CD4-positive, alpha-beta T cell treated with Interleukin-1 beta for 1 hour (primary cell): ENCODE data around the gene ZNF181.
"Not testable (repeated sequence)": the region's sequence is repeated elsewhere in the genome, so short reads cannot be mapped to it uniquely, and the experiment has no call there.

Experiments
- DNase-seq, 2 donors: peaks; one replicate each; pipeline ENCODE4 v3.0.0-alpha.2; 2020 to 2022

The ZNF181 gene

GRCh38 chr19:34733746-34734536 lies at the start of gene ZNF181:
Gene ZNF181 (plus strand): TSS chr19:34734243. CDS start chr19:34735038, 795 bp downstream.
- DNase-seq: peak; percentile 78 to 81

GRCh38 chr19:34685266-34685665 lies 48.8 kb upstream of the ZNF181 start:
- DNase-seq: not testable (repeated sequence)

GRCh38 chr19:34686455-34686854 lies 47.6 kb upstream of the ZNF181 start:
- DNase-seq: no peak

GRCh38 chr19:34687348-34687747 lies 46.7 kb upstream of the ZNF181 start:
- no peak for DNase-seq

GRCh38 chr19:34688592-34688991 lies 45.5 kb upstream of the ZNF181 start:
- DNase-seq: no peak

GRCh38 chr19:34690372-34690771 lies 43.7 kb upstream of the ZNF181 start:
- DNase-seq: no peak

- no peak for DNase-seq
Observed at GRCh38 chr19:34692549-34692948, 41.5 kb upstream of the ZNF181 start.

- no peak for DNase-seq
Observed at GRCh38 chr19:34707661-34708060, 26.4 kb upstream of the ZNF181 start.

GRCh38 chr19:34711890-34712289 lies 22.2 kb upstream of the ZNF181 start:
- no peak for DNase-seq

- peak; percentile 57 to 78 for DNase-seq
Observed at GRCh38 chr19:34712395-34713261, 21.4 kb upstream of the ZNF181 start.

GRCh38 chr19:34713262-34713637 lies 20.8 kb upstream of the ZNF181 start:
- no peak for DNase-seq

- no peak for DNase-seq
Observed at GRCh38 chr19:34715357-34715756, 18.7 kb upstream of the ZNF181 start.

GRCh38 chr19:34722353-34722752 lies 11.7 kb upstream of the ZNF181 start:
- no peak for DNase-seq

GRCh38 chr19:34725400-34725799 lies 8.6 kb upstream of the ZNF181 start:
- no peak for DNase-seq

- DNase-seq: no peak
Observed at GRCh38 chr19:34731019-34731829, 2.8 kb upstream of the ZNF181 start.

GRCh38 chr19:34731964-34732363 lies 2.1 kb upstream of the ZNF181 start:
- no peak for DNase-seq

- no peak for DNase-seq
Observed at GRCh38 chr19:34732612-34733211, 1.3 kb upstream of the ZNF181 start.

GRCh38 chr19:34733266-34733745 lies 737 bp upstream of the ZNF181 start:
- no peak for DNase-seq

GRCh38 chr19:34734537-34735103 lies 577 bp downstream of the ZNF181 start:
- peak in 1 of 2 donors; percentile 77 for DNase-seq

- no peak for DNase-seq
Observed at GRCh38 chr19:34744896-34745690, 11.1 kb downstream of the ZNF181 start.

- DNase-seq: no peak
Observed at GRCh38 chr19:34757441-34757840, 23.4 kb downstream of the ZNF181 start.
